Colonic mucosa (tissue), 4 donors: ENCODE measurements around the gene CLEC4E. TPM values are rescaled to one million over a fixed set of nuclear protein-coding genes. Genes with fewer than 3 reads are reported as not detected.
"Not testable (repeated sequence)": the region's sequence is repeated elsewhere in the genome, so short reads cannot be mapped to it uniquely, and the experiment has no call there.

Experiments used
- DNase-seq: peaks from one replicate; pipeline ENCODE4 v3.0.0-alpha.2; 2020
- H3K27ac ChIP-seq: fragments of 200-600 bp; one replicate; pipeline ENCODE4 v1.8.0; 2021
- H3K27me3 ChIP-seq: fragments of 200-600 bp; one replicate; pipeline ENCODE4 v1.8.0; 2021
- H3K36me3 ChIP-seq: fragments of 200-600 bp; one replicate; pipeline ENCODE4 v1.8.0; 2021
- H3K4me1 ChIP-seq: fragments of 200-600 bp; one replicate; pipeline ENCODE4 v1.8.0; 2021; ENCODE audit warnings: mild to moderate bottlenecking
- H3K4me3 ChIP-seq: fragments of 200-600 bp; one replicate; pipeline ENCODE4 v1.8.0; 2021
- H3K9ac ChIP-seq, 2 donors: one replicate each; pipeline ENCODE4 v1.7.0; 2013; ENCODE audit warnings: control low read depth in 2 of 2, low read depth in 2 of 2, low read length in 2 of 2
- H3K9me3 ChIP-seq: fragments of 200-600 bp; one replicate; pipeline ENCODE4 v1.8.0; 2021
- CTCF ChIP-seq: fragments of 200-600 bp; IDR thresholded peaks from one replicate; pipeline ENCODE4 v1.8.0; 2022; ENCODE audit warnings: antibody characterized with exemption, mild to moderate bottlenecking
- intact Hi-C: fragments of 100-400 bp; cut with DNase I; formaldehyde crosslinking; loops from one replicate; pipeline ENCODE4 v1.14.1; 2022
- total RNA-seq, 2 donors: library from RNA; stranded (reverse); fragmentation: NEBNext Ultra II Directional in 1 of 2; extraction: Animal tissue kit (Norgen Biotek cat#: 25700) in 1 of 2; gene quantifications; one replicate each; pipeline ENCODE4 v1.2.1, GENCODE V29; 2021
- donor health status: healthy.
- donor health status: DM: no; HTN: no; CAD: no.
- donor health status: DM: no; HTN: no; CAD: no.

The CLEC4E gene
- total RNA-seq, 2 donors from 2014 or later: 1.5 TPM; not detected in 1

- no peak for TF ChIP-seq CTCF
- no peak overlapping the region for H3K9ac ChIP-seq
- intact Hi-C loops: no loop called here
- DNase-seq: no peak
- no peaks in the 10 kb centered on the region for H3K4me1 ChIP-seq
- no peak overlapping the region for H3K27ac ChIP-seq
- no peaks in the 10 kb centered on the region for H3K36me3 ChIP-seq
- H3K27me3 ChIP-seq: no peaks in the 10 kb centered on the region
- no peaks in the 10 kb centered on the region for H3K9me3 ChIP-seq
- no peak overlapping the region for H3K4me3 ChIP-seq
These were observed 39.0 kb downstream of the CLEC4E start for GRCh38 chr12:8501720-8502119.

GRCh38 chr12:8499616-8500015, 41.1 kb downstream of the CLEC4E start:
- Histone ChIP-seq H3K27ac (no peak overlapping the region), H3K9ac (no peak overlapping the region), H3K27me3 (no peaks in the 10 kb centered on the region), H3K9me3 (no peaks in the 10 kb centered on the region), H3K4me3 (no peak overlapping the region), H3K36me3 (no peaks in the 10 kb centered on the region), H3K4me1 (no peaks in the 10 kb centered on the region)
- DNase-seq: no peak
- intact Hi-C loops: no loop called here
- no peak for TF ChIP-seq CTCF

GRCh38 chr12:8496074-8496473, 44.6 kb downstream of the CLEC4E start:
- H3K27me3 ChIP-seq, DNase-seq, H3K4me3 ChIP-seq, H3K9me3 ChIP-seq, intact Hi-C loops, H3K27ac ChIP-seq, H3K4me1 ChIP-seq, H3K9ac ChIP-seq, H3K36me3 ChIP-seq: not testable (repeated sequence)

GRCh38 chr12:8495671-8496070, 45.0 kb downstream of the CLEC4E start:
- DNase-seq, H3K36me3 ChIP-seq, intact Hi-C loops, H3K4me1 ChIP-seq, H3K9ac ChIP-seq, H3K27me3 ChIP-seq, H3K27ac ChIP-seq, H3K4me3 ChIP-seq, H3K9me3 ChIP-seq: not testable (repeated sequence)

- no peak for DNase-seq
- intact Hi-C loops: no loop called here
- no peak overlapping the region for H3K4me3 ChIP-seq
- H3K27me3 ChIP-seq: no peaks in the 10 kb centered on the region
- TF ChIP-seq CTCF: no peak
- H3K27ac ChIP-seq: no peak overlapping the region
- H3K4me1 ChIP-seq: no peaks in the 10 kb centered on the region
- H3K36me3 ChIP-seq: no peaks in the 10 kb centered on the region
- no peak overlapping the region for H3K9ac ChIP-seq
- H3K9me3 ChIP-seq: no peaks in the 10 kb centered on the region
These were observed 47.6 kb downstream of the CLEC4E start for GRCh38 chr12:8493084-8493483.

- TF ChIP-seq CTCF: no peak
- no peak for DNase-seq
- H3K4me1 ChIP-seq: no peaks in the 10 kb centered on the region
- H3K27ac ChIP-seq: no peak overlapping the region
- no peaks in the 10 kb centered on the region for H3K9me3 ChIP-seq
- intact Hi-C loops: no loop called here
- no peaks in the 10 kb centered on the region for H3K27me3 ChIP-seq
- H3K4me3 ChIP-seq: no peak overlapping the region
- no peak overlapping the region for H3K9ac ChIP-seq
- H3K36me3 ChIP-seq: no peaks in the 10 kb centered on the region
These were observed 48.8 kb downstream of the CLEC4E start for GRCh38 chr12:8491646-8492530.

Other genes with a start within 250 kb of the CLEC4E start
- not detected for gene CLEC6A, start 84.9 kb downstream of the CLEC4E start, total RNA-seq
- gene CLEC4D, start 27.4 kb downstream of the CLEC4E start, total RNA-seq: under 1 TPM in 1 of 2 donors, not detected in 1; 0.16 TPM
- not detected for gene AICDA, start 72.0 kb upstream of the CLEC4E start, total RNA-seq
- gene MFAP5, start 121.9 kb upstream of the CLEC4E start, total RNA-seq: 10 to 100 TPM in 1 of 2 donors, 1 to 10 TPM in 1; 4.6 to 12.1 TPM
- 1 to 10 TPM; 4.3 to 6.0 TPM for gene RIMKLB, start 157.1 kb upstream of the CLEC4E start, total RNA-seq